Measurements from ENCODE around the gene ITSN1.
"Not testable (repeated sequence)": the region's sequence is repeated elsewhere in the genome, so short reads cannot be mapped to it uniquely, and the experiment has no call there.

The ITSN1 gene

DNA sequence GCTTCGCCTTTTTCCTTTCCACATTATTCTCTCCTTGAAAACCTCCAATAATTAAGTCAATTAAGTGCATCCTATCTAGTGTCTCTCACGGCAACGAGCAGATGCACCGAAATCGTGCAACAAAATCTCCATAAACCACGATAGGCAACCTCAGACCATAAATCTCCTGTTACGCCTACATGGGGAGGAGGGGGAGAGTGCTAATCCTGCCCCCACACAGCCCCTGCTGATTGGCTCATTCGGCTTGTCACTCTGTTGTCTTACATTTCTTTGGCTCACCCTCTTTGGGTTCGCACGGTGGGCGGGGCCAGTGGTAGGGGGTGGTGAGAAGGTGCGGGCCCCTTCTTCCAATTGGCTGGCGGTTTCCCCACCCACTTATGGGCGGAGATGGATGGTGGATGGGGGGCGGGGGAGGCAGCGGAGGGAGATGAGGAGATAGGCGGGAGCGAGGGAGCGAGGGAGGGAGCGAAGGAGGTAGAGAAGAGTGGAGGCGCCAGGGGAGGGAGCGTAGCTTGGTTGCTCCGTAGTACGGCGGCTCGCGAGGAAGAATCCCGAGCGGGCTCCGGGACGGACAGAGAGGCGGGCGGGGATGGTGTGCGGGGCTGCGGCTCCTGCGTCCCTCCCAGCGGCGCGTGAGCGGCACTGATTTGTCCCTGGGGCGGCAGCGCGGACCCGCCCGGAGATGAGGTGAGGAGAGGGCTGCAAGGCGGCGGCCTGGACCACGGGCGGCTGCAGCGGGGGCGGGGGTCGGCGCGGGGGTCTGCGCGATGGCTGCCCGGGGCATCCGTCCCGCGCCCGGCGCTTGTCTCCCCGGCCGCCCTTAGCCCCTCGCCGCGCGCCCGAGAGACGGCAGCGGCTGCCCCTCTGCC lies at the start of gene ITSN1:
ITSN1 (plus strand) TSS at position 475 of the 869 bp plus-strand sequence. CDS start 76,328 bp downstream, outside the sequence.
- DNase-seq, result peak; percentile 96

DNA sequence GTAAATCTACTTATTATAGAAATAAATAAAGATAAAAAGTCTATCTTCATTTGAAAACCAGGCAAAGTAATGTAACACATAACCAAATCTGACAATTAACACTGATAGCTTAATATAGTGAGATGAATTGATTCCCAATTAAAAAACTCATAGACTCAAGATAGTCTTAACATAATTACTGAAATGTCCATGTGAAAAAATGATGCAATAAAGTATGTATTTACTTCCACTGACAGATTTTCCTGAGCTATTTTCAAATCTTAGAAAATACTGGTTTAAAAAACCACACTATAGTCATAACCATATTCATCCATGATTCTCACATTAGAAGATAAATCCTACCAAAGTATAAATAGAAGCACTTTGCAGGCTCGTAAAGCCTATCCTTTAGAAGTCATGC lies 44.2 kb upstream of the ITSN1 start:
- no peak for DNase-seq

DNA sequence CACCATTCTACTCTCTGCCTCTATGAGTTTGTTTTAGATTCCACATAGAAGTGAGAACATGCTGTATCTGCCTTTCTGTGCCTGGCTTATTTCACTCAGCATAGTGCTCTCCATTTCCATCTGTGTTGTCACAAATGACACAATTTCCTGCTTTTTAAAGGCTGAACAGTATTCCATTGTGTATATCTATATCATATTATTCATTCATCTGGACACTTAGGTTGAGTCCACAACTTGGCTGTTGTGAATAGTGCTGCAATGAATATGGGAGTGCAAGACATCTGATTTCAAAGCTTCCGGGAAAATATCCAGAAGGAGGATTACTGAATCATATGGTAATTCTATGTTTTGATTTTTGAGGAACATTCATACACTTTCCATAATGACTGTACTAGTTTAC lies 33.7 kb upstream of the ITSN1 start:
- no peak for DNase-seq

DNA sequence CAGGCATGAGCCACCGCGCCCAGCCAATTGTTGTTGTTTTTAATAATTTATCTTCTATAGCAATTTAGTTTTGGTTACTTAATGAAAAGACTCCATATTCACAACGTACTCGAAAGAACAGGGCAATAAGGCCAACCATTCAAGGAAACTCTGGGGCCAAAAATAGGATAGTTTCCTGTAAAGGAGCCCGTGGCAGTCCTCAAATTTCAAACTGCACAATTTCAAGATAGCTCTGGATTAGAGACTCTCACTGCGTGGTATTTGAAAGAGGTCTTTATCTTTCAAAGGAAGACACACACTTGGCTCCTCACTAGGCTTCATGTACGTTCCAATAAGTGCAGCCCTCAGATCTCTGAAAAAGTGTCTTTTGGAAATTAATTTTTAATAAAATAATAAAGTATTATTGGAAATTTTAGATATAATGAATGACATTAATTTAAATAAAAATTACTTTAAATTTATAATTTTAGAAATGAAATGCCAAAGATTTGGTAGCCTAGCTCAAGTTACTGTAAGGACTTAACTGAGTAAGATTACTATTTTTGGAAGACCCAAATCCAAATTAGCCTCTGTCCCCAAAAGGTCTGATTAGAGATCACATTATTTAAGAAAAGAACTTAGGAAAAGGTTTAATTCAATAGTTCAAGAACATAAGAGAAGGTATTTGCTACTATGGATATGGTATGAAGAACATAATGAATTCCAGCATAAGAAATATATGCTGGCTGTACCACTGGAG lies 31.1 kb upstream of the ITSN1 start:
- DNase-seq, result no peak

DNA sequence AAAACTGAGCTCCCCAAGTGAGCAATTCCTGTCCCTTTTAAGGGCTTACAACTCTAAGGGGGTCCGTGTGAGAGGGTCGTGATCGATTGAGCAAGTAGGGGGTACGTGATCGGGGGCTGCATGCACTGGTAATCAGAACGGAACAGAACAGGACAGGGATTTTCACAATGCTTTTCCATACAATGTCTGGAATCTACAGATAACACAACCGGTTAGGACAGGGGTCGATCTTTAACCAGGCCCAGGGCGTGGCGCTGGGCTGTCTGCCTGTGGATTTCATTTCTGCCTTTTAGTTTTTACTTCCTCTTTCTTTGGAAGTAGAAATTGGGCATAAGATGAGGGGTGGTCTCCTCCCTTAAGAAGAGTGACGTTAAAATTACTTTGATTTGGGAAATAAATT lies 24.7 kb upstream of the ITSN1 start:
- not testable (repeated sequence) for DNase-seq

DNA sequence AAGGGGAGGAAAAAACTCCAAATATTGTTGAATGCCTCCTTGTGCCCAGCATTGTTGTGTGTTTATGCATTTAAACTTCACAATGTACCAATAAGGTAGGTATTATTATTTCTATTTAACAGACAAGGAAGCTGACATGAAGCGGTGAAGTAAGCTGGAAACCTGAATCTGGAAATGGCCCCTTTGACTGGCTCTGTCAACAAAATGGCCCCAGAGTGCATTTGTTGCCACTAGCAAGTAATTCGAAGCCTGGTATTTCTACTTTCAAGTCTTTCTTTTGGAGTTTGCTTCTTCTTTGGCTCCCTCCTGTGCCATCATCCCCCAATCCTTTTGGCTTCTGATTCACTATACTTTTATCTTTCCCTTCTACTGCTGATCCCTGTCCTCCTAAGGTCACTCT lies 23.9 kb upstream of the ITSN1 start:
- DNase-seq, result no peak

DNA sequence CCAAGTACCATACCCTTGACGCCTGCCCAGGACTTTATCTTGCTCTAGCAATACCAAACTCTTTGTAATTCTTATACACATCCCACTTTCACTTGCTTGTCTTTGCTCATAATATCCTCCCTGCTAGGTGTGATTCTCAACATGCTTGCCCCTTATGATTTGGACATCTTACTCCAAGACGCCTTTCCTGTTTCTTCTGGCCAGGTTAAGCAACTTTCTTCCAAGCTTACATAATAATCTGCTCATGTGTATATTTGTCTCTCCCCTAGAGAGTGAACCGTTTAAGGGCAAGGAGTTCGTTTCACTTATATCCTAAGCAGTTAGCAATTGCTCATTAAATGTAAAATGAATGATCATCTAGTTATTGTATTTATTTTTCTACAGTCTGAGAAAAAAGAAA lies 22.6 kb upstream of the ITSN1 start:
- DNase-seq, result no peak

DNA sequence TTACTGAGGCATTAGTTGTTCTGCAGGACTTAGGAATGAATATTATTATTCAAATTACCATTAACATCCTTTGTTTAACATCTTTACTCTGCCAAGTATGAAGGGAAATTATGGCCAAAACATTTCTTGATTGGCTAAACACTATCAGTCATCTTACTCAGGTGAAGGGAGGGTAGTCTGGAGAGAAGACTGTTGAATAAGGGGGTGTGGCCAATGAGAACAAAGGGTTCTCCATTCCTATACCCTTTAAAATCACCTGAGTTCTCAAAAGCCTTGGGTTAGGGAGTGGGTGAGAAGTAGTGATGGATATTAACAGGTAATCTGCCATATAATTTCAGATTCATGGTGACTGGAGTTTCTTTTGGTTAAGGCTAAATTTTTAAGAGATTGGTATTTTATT lies 20.0 kb upstream of the ITSN1 start:
- DNase-seq, result no peak

DNA sequence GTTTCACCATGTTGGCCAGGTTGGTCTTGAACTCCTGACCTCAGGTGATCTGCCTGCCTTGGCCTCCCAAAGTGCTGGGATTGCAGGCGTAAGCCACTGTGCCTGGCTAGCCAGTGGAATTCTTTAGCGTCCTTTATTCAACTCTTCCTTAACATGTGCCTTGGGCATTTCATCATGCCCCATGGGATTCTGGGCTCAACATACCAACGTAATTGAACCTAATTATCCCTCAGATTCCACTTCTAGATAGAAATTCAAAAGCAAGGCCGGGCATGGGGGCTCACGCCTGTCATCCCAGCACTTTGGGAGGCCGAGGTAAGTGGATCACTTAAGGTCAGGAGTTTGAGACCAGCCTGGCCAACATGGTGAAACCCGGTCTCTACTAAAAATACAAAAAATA lies 16.1 kb upstream of the ITSN1 start:
- DNase-seq, result not testable (repeated sequence)

DNA sequence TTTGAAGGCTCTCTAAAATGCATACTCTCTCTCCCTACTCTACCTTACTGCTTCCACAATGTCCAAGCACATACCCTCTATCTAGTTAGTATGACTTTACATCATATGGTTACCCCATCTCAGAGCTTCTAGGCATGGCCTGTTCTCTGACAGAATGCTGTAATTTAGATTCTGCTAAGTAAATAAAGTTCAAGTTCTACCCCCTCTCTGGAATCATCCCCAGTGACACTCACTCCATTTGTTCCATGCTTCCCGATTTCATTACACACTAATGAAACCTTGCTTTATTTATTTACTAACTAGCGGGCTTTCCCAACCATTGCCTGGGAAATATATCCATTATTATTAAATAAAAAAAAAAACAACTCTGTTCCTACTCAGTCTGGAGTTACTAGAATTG lies 8.0 kb upstream of the ITSN1 start:
- DNase-seq, result no peak

DNA sequence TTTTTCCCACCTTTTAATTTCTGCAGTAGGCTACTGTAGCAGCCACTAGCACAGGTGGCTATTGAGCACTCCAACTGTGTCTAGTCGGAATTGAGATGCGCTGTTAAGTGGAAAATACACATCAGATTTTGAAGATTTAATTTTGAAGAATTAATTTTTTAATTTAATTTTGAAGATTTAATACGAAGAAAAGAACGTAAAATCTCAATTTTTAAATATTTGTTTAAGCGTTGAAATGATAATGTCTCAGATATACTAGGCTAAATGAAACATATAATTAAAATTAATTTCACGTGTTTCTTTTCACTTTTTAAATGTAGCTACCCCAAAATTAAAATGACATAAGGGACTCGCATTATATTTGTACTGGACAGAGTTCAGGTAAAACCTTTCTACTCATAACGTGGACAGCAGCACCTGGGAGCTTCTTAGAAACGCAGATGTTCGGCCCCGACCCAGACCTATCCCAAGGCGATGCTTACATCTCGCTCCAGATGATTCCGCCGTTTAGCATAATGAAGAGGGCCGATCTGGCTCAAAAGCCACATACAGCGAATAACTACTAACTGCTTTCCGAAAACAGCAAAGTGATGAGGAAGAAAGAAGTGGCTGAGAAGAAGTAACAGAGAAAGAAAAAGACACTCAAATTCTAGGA lies 1.5 kb upstream of the ITSN1 start:
- peak; percentile 31 for DNase-seq

DNA sequence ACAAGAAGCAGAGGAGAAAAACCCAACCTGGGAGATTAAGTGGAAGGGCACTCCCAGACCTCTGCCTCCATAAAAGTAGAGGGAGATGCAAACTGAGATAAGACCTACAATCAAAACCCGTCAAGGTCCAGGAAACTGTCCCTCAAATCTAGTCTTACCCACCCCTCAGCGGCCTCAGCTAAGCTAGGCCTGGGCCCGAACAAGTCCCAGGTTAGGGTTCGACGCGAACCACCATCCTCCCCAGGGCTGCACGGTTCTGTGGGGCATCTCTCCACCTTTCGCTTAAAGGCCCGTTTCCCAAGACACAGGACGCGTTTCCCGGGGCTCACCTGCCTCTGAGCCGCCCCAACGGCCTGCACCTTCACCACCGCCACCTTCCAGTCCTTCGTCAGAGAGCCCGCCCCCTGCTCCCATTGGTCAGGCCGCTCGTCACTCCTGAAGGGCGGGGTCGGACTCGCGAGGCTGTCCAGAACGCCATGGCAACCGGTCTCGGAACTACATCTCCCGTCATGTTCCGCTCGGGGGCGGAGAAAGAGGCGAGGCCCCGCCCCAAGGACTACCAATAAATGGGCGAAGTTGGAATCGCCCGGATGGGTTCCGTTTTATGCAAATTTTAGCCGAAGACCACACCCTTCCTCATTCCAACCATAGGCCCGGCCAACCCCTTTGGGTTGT lies 812 bp upstream of the ITSN1 start, which contains the start of gene CRYZL1:
CRYZL1 (minus strand) TSS at position 390 of the 675 bp plus-strand sequence. CDS start 10,190 bp downstream, outside the sequence.
- DNase-seq, result peak; percentile 98

DNA sequence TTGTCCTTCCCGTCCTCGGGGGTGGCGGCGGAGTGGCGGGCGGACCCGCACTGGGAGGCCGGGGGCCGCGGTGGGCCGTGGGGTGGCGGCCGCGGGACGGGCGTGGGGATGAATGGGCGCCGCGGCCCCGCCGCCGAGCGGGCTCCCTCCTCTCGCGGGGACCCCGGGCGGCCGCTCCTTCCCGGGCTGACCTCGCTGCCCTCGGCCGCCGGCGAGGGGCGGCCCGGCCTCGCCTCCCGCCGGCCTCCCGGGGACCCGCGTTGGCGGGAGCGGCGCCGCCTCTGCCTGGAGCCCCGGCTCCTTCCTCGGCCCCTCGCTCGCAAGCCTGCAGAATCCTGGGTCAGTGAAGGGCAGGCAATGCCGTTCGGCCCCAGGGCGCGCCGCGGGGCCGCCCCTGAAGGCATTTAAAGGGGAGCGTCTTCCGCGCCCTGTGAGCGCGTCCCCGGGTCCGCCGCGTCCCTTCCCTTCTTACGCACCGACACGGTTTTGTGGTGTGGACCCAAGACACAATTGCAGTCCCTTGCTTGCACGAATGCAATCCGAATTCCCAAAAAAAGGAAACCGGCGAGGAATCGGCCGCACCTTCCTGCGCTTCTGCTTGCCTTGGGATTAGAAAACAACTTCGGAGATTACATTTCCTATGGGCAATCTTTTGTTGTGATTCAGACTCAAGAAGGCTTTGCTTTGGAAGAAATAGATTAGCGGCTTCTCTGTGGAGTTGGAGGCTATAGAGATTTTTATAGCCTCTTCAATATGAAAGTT lies 776 bp downstream of the ITSN1 start:
- DNase-seq, result no peak

DNA sequence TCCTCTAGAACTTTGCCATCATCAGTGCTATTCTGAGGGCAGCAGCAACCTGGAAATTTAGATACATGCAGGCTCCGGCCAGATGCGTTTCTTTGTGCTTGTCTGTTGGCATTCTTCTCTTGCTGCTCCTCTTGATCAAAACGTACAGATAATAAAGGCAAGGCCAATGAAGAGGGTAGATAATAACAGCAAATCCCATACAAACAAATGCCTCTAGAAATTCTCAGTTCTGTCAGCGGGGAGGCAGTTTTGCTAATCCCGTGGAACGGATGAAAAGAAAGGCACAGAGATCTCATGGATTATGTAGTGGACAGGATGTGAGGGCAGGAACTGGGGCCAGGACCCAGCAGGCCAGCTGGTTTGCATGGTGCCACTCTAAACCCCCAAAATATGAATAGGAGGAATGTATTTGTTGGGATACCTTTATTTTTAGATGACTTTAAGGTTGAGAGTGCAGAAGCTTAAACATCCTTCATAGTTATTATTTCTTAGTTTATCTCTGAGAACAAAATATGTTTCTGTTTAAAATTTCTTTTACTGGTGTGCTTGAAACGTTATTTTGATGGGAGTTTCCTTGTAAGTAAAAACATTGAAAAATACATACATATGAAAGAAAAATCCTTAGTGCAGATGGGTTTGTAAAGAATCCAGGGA lies 1.5 kb downstream of the ITSN1 start:
- DNase-seq, result peak; percentile 40

DNA sequence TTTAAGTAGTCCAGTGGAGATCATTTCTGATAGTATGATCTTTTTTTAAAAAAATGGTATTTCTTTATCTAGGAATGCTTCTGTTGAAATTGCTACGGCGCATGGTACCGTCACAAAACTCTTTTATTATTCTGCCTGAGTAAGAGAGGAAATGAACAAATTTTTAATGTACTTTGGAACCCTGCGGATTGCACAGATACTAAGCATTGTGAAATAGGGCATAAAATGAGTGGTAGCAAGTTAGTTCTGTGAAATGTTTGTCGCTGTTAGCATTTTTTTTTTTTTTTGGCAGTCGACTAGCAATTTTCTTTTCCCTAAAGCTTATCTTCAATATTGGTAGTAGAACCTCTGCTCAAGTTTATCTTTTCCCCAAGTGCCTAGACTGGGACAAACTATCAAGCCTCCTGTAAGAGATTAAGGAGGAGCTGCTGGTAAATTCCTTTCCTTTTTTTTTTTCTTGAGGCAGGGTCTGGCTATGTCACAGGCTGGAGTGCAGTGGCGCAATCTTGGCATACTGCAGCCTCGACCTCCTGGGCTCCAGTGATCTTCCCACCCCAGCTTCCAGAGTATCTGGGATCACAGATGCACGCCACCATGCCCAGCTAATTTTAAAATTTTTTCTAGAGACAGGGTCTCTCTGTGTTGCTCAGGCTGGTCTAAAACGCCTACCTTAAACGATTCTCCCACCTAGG lies 2.2 kb downstream of the ITSN1 start:
- DNase-seq, result no peak

DNA sequence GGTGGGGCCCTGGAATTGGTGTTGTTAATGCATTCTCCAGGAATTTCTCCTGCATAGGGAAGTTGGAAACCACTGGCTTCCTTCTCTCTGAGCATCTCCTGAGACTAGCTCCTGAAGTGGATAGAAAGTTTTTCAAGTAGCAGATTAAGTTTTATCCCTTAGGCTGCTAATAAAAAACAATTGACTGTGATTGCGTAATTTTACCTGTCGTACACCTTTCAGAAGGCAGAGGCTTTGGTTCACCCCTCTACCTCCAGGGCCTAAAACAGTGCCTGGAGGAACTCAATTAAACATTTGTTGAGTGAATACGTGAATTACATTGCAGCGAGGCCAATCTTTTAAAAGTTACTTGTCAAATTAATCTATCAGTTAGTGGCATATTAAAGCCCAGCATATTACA lies 3.4 kb downstream of the ITSN1 start:
- DNase-seq, result no peak

DNA sequence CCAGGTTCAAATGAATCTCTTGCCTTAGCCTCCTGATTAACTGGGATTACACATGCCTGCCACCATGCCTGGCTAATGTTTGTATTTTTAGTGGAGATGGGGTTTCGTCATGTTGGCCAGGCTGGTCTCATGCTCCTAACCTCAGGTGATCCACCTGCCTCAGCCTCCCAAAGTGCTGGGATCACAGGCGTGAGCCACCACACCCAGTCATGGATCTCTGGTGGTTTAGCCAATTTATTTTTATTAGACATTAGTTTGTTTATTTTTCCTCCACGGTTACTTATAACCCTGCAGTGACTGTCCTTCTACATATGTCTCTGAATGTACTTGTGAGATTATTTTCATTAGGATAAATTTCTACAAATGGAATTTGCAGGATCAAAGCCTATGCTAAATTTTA lies 5.3 kb downstream of the ITSN1 start:
- DNase-seq, result no peak

DNA sequence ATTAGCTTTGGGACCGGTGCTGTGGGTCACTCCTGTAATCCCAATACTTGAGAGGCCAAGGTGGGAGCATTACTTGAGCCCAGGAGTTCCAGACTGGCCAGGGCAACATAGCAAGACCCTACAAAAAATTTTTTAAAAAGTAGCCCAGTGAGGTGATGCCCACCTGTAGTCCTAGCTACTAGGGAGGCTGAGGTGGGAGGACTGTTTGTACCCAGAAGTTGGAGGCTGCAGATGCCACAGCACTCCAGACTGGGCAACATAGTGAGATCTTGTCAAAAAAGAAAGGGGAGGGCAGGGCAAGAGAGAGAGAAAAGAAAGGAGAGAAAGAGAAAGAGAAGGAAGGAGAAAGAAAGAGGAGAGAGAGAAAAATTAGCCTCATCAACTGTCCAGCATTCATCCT lies 6.3 kb downstream of the ITSN1 start:
- DNase-seq, result no peak

DNA sequence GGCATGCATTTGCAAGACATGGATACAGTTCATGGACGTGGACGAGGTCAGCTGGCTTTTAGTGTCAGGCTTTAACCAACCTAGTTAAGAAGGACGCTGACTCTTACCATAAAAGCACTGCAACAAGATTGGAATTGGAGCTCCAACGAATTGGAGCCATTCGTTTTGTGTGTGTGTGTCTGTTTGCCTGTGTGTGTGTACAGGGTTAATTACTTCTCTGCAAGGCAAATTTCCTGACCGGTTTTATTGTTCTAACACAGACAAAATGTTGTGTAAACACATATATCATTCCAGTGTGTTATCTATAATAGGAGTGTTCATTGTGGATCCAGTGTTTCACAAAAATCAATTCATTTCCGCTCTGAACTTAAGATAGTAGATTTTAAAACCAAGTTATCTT lies 7.9 kb downstream of the ITSN1 start:
- no peak for DNase-seq

DNA sequence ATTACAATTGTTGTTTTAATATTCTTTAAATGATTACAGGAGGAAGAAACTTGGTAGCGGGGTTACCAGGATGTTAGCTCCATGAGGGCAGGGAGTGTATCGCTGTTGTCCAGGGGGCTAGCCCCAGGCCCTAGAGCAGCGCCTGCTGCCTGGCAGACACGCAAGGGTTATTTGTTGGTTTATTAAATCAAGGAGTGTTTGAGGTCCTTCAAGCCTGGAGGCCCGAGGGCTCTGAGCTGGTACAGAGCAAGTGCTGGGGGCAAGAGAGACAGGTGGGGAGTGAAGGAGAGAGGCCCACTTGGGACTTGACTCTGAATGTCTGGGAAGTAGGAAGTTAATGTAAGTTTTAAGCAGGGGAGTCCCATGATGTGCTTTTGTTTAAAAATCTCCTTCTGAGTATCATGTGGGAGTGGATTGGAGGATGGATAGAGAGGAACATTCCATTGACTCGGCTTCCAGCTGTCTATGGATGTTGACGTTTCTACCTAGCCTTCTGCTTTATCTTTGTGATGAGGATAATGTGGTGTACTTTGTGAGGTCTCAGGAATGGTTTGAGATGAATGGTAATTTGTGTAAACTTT lies 8.7 kb downstream of the ITSN1 start:
- DNase-seq, result no peak
